IMR-90 (cell line): ENCODE data around the gene OTOG.

ENCODE experiments used
- CEBPB ChIP-seq: IDR thresholded peaks from 2 replicates; pipeline ENCODE4 v1.6.1; 2012; ENCODE audit warnings: low read depth, low read length, improper control_type of control experiment
- CHD1 ChIP-seq: IDR thresholded peaks from 2 replicates; pipeline ENCODE4 v1.6.1; 2012; ENCODE audit warnings: low read depth, low read length, improper control_type of control experiment
- CTCF ChIP-seq: conservative IDR thresholded peaks from 2 replicates; pipeline ENCODE4 v1.5.1; 2012; ENCODE audit warnings: mild to moderate bottlenecking, low read depth, low read length, improper control_type of control experiment
- FOS ChIP-seq: fragments of 150-350 bp; IDR thresholded peaks from 2 replicates; pipeline ENCODE4 v1.6.1; 2016; ENCODE audit warnings: low read depth, low read length
- MAFK ChIP-seq: IDR thresholded peaks from 2 replicates; pipeline ENCODE4 v1.6.1; 2012; ENCODE audit warnings: low read depth, low read length, improper control_type of control experiment
- MAZ ChIP-seq: IDR thresholded peaks from 2 replicates; pipeline ENCODE4 v1.6.1; 2012; ENCODE audit warnings: low read depth, mild to moderate bottlenecking, low read length, improper control_type of control experiment, moderate library complexity, borderline replicate concordance
- MXI1 ChIP-seq: IDR thresholded peaks from 2 replicates; pipeline ENCODE4 v1.6.1; 2012; ENCODE audit warnings: low read depth, mild to moderate bottlenecking, low read length, moderate library complexity, borderline replicate concordance
- NFE2L2 ChIP-seq: fragments of 150-350 bp; IDR thresholded peaks from 2 replicates; pipeline ENCODE4 v1.6.1; 2016; ENCODE audit warnings: low read depth, mild to moderate bottlenecking, low read length
- POLR2A ChIP-seq: IDR thresholded peaks from 2 replicates; pipeline ENCODE4 v1.6.1; 2012; ENCODE audit warnings: mild to moderate bottlenecking, low read depth, low read length
- RAD21 ChIP-seq: IDR thresholded peaks from 2 replicates; pipeline ENCODE4 v1.6.1; 2012; ENCODE audit warnings: low read length, improper control_type of control experiment
- RCOR1 ChIP-seq: IDR thresholded peaks from 2 replicates; pipeline ENCODE4 v1.6.1; 2012; ENCODE audit warnings: mild to moderate bottlenecking, low read length, improper control_type of control experiment; ENCODE audit not compliant: insufficient replicate concordance
- SMC3 ChIP-seq: fragments of 150-350 bp; IDR thresholded peaks from 2 replicates; pipeline ENCODE4 v1.6.1; 2016; ENCODE audit warnings: low read depth, mild to moderate bottlenecking, antibody characterized with exemption, low read length, moderate library complexity
- USF2 ChIP-seq: fragments of 150-350 bp; IDR thresholded peaks from 2 replicates; pipeline ENCODE4 v1.6.1; 2017; ENCODE audit warnings: mild to moderate bottlenecking, antibody characterized with exemption, low read length, low read depth
- TF ChIP-seq, protein P1 (sequence below): fragments of 150-350 bp; IDR thresholded peaks from 2 replicates; pipeline ENCODE4 v1.6.1; 2016; ENCODE audit warnings: low read depth, mild to moderate bottlenecking, low read length, moderate library complexity, borderline replicate concordance

- TF ChIP-seq CHD1 = no peak
- TF ChIP-seq CTCF = no peak
- no peak for TF ChIP-seq CEBPB
- TF ChIP-seq POLR2A = no peak
- no peak for TF ChIP-seq RCOR1
- no peak for TF ChIP-seq FOS
- TF ChIP-seq NFE2L2 = no peak
- TF ChIP-seq USF2 = no peak
- no peak for TF ChIP-seq MAFK
- no peak for TF ChIP-seq RAD21
- TF ChIP-seq, protein P1, sequence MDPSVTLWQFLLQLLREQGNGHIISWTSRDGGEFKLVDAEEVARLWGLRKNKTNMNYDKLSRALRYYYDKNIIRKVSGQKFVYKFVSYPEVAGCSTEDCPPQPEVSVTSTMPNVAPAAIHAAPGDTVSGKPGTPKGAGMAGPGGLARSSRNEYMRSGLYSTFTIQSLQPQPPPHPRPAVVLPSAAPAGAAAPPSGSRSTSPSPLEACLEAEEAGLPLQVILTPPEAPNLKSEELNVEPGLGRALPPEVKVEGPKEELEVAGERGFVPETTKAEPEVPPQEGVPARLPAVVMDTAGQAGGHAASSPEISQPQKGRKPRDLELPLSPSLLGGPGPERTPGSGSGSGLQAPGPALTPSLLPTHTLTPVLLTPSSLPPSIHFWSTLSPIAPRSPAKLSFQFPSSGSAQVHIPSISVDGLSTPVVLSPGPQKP = no peak
- TF ChIP-seq MAZ = no peak
- TF ChIP-seq SMC3 = no peak
- no peak for TF ChIP-seq MXI1
These were observed 63.2 kb downstream of the OTOG start for GRCh38 chr11:17610085-17610894.
